Activated CD4-positive, alpha-beta T cell treated with anti-CD3 and anti-CD28 coated beads, Interleukin-2, amount 10 ng/mL, durations not matched to agents 7 days and 5 days (primary cell): ENCODE results near the gene LAMA5. TPM values are rescaled to one million over a fixed set of nuclear protein-coding genes. Genes with fewer than 3 reads are reported as not detected.
A peak's percentile ranks its signal among the peaks of the same experiment; 100 is the strongest.

ENCODE experiments used
- CTCF ChIA-PET: fragments of 350-600 bp; sonication (Branson Sonifier 250); formaldehyde crosslinking; loops from one replicate; lab custom pipeline; 2021; ENCODE audit warnings: antibody characterized with exemption; lab: Charles Lee
- POLR2A ChIA-PET: fragments of 350-600 bp; sonication (Branson Sonifier 250); formaldehyde crosslinking; loops from one replicate; lab custom pipeline; 2021; ENCODE audit warnings: antibody characterized with exemption; lab: Charles Lee
- DNase-seq: peaks from one replicate; pipeline ENCODE4 v3.0.0-alpha.2; 2020
- H3K27ac Mint-ChIP-seq: one replicate; pipeline ENCODE4 v1.8.0; 2021; ENCODE audit warnings: mild to moderate bottlenecking, moderate library complexity, mixed read lengths
- H3K27me3 Mint-ChIP-seq: one replicate; pipeline ENCODE4 v1.8.0; 2021; ENCODE audit warnings: mixed read lengths
- H3K36me3 Mint-ChIP-seq: one replicate; pipeline ENCODE4 v1.8.0; 2021; ENCODE audit warnings: low read depth, mixed read lengths
- H3K4me1 Mint-ChIP-seq: one replicate; pipeline ENCODE4 v1.8.0; 2021; ENCODE audit warnings: mixed read lengths
- H3K4me3 Mint-ChIP-seq: one replicate; pipeline ENCODE4 v1.8.0; 2021; ENCODE audit warnings: mild to moderate bottlenecking, moderate library complexity, mixed read lengths
- H3K9me3 Mint-ChIP-seq: one replicate; pipeline ENCODE4 v1.8.0; 2021; ENCODE audit warnings: mixed read lengths
- total RNA-seq, 2 experiments: library from RNA; stranded (reverse); gene quantifications; one replicate each; pipeline ENCODE4 v1.2.3, GENCODE V29; 2021

LAMA5 gene
- total RNA-seq, 2 experiments from 2014 or later = 0.64 to 0.67 TPM

DNA sequence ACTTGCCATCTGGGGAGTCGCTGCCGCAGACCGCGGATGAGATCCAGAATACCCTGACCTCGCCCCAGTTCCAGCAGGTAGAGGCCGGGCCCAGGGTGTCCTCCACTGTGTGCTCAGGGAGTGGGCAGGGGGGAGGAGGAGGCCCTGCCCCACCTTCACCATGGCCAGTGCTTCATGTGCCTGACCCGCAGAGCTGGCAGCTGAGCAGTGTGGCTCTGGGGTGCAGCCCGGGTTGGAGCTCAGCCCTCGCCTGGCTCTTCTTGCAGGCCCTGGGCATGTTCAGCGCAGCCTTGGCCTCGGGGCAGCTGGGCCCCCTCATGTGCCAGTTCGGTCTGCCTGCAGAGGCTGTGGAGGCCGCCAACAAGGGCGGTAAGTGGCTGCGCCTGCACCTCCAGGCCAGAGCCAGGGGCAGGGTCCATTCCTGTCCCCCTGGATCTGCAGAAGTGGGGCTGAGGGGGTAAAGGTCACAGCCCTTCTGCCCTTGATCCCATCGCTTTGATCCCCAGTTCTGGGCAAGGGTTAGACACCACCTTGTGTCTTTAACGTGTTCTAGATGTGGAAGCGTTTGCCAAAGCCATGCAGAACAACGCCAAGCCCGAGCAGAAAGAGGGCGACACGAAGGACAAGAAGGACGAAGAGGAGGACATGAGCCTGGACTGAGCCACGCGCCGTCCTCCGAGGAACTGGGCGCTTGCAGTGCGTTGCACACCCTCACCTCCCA, 58.9 kb downstream of the LAMA5 start:
- Mint-ChIP-seq H3K9me3 (no peaks in the 10 kb centered on the region), H3K27me3 (no peaks in the 10 kb centered on the region), H3K4me3 (no peak overlapping the region), H3K4me1 (peaks cover 17% of the 10 kb centered on the region), H3K27ac (no peak overlapping the region), H3K36me3 (peaks cover 26% of the 10 kb centered on the region)
- POLR2A ChIA-PET = no interaction called here
- CTCF ChIA-PET = no interaction called here
- no peak for DNase-seq

DNA sequence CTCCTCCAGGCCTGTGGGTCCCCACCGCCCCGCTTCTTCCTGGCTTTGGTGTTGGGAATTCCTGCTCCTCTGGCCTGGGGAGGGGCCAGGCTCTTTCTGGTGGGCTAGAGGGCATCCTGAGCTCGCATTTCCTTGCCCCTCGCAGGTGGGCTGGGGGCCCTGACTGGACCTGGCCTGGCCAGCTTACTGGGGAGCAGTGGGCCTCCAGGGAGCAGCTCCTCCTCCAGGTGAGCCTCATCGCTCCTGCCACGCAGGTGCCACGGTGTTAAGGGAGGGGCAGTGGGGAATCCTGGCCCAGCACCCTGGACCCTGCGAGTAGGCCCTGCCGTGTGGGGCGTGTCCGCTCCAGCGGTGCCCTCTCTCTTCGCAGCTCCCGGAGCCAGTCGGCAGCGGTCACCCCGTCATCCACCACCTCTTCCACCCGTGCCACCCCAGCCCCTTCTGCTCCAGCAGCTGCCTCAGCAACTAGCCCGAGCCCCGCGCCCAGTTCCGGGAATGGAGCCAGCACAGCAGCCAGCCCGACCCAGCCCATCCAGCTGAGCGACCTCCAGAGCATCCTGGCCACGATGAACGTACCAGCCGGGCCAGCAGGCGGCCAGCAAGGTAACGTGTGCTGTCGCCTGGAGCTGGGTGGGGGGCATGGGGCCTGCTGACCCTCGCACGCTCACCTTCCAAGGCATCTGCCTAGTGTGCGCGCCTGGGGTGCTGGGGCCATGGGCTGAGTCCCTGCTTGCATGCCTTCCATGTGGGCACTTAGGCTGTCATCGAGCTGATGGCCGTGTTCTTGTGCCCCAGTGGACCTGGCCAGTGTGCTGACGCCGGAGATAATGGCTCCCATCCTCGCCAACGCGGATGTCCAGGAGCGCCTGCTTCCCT, 59.6 kb downstream of the LAMA5 start:
- no peak for DNase-seq
- H3K36me3 Mint-ChIP-seq = peaks cover 26% of the 10 kb centered on the region
- H3K4me1 Mint-ChIP-seq = peaks cover 17% of the 10 kb centered on the region
- ChIA-PET POLR2A (no interaction called here), CTCF (no interaction called here)
- no peak overlapping the region for H3K4me3 Mint-ChIP-seq
- H3K27me3 Mint-ChIP-seq = no peaks in the 10 kb centered on the region
- H3K27ac Mint-ChIP-seq = no peak overlapping the region
- no peaks in the 10 kb centered on the region for H3K9me3 Mint-ChIP-seq

DNA sequence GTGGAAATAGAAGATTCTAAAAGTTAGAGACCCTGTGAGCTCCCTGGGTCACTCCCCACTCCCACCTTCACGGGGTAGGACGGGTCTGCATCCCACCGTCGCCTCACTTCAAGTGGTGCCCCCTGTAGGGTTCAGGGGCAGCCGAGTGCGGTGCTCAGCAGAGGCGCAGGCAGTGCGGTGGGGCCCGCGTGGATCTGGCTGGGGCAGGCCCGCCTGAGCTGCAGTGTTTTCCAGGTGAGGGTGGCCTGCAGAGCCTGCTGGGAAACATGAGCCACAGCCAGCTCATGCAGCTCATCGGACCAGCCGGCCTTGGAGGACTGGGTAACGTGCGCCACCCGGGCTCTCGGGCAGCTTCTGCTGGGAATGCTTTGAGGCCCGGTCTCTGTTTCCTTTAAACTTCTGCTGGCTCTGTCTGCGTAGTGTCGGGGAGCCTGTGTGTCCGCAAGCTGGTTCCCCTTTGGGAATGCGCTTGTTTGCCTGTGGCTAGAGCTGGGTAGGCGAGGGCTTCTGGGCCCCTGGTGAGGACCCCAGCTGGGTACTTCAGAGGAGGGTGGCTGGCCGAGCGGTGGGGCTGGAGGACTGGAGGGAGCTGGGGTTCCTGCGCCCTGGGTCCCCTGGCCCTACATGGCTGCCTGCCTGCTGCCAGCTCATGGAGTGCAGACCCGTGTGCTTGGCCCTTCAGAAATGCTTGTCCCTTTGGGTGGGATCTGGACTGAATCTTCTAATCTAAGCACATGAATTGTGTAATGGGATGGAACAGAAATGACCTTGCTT, 60.5 kb downstream of the LAMA5 start:
- POLR2A ChIA-PET = no interaction called here
- Mint-ChIP-seq H3K36me3 (peaks cover 26% of the 10 kb centered on the region), H3K4me1 (peaks cover 21% of the 10 kb centered on the region), H3K4me3 (no peak overlapping the region), H3K9me3 (no peaks in the 10 kb centered on the region), H3K27ac (no peak overlapping the region), H3K27me3 (no peaks in the 10 kb centered on the region)
- DNase-seq = no peak
- CTCF ChIA-PET = interaction anchor here (1.3 kb wide), 1 partner anchor 76 kb away, joined by 5 read pairs; no protein-coding TSS in a partner anchor

DNA sequence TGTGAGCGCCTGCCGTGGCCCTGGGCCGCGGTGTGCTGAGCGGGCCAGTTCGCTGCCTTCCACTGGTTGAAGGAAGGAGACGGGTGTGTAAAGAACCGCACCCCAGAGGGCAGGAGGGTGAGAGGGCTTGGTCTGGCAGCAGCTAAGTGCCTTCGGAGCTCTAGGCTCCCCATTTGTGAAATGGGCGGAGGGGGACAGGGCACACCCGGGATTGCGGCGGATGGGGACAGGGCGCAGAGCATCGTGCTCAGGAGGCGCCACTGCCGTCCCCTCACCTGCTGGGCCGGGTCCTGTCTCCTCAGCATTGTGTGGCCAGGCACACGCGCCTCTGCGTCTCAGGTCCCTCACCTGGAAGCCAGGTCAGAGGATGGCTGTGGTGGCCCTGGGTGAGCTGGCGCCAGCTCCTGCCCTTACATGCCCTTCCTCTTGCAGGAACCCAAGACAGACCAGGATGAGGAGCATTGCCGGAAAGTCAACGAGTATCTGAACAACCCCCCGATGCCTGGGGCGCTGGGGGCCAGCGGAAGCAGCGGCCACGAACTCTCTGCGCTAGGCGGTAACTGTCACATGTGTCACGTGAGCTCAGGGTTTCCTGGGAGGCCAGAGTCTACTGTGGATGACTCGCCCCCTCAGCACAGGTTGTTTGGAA, 61.2 kb downstream of the LAMA5 start:
- peaks cover 25% of the 10 kb centered on the region for H3K4me1 Mint-ChIP-seq
- no peak for DNase-seq
- peak overlapping the region; percentile 47 for H3K4me3 Mint-ChIP-seq
- no peaks in the 10 kb centered on the region for H3K9me3 Mint-ChIP-seq
- no peaks in the 10 kb centered on the region for H3K27me3 Mint-ChIP-seq
- ChIA-PET CTCF (interaction anchor here (0.7 to 1.3 kb wide), 2 partner anchors 77 to 163 kb away, joined by 3 to 5 read pairs; partner anchors contain the start of genes PSMA7 and SS18L1), POLR2A (no interaction called here)
- peaks cover 26% of the 10 kb centered on the region for H3K36me3 Mint-ChIP-seq
- no peak overlapping the region for H3K27ac Mint-ChIP-seq

DNA sequence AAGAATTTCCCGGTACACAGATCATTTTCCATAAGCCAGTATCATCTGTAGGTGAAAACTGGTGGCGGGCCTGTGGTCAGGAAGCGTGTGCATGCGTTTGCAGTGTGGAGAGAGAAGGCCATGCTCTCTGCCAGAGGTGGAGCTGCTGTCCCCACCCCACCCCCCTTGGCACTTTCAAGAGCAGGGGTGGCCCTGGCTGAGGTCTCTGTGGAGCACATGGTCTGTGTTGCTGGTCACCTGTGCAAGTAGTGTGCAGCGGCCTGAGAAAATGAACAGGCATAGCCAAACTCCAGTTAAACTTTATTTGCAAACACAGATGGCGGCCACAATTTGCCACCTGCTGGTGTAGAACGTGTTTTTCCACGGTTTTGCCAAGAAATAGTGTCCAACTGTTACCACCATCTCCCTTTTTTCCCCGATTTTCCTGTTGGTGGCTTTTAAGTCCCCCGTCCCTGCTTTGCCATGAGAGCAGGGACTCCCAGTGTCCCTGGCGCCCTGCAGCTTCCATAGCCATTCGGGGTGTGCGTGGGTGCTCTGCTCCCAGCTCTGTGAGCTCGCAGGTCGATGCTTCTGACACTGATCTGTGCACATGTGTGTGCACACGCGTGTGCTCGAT, 61.9 kb downstream of the LAMA5 start:
- H3K27ac Mint-ChIP-seq = peak overlapping the region; percentile 46

DNA sequence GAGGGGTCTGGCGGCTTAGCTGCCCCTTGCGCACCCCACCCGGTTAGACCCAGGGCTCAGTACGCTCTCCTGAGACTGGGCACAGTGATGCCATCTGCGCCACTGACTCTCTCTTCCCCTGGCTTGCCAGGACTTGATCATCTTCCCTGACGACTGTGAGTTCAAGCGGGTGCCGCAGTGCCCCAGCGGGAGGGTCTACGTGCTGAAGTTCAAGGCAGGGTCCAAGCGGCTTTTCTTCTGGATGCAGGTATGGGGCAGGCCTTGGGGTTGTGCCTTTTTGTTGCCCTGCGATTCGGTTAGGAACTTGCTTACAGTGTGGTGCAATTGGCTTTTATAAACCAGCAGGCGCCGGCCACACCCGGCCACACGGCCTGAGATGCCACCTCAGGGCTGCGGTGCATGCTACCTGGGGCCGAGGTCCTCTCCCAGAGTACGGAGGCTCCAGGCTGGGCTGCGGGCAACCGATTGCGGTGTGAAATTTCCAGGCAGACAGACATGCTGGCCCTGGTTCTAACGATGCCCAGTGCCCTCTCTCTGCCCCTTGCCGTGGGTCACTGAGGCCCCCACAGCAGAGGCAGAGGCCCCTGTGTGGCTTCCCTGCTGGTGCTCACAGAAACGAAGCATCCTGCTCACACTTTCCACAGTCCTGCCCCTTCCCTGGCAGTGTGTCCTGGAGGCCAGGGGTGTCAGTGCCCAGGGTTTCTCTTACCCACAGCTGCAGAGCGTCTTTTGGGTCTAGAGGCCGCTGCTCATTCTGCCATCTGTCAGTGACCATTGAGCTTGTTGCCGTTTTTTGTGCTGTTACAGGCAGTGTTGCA, 62.6 kb downstream of the LAMA5 start:
- Mint-ChIP-seq H3K27me3 (no peaks in the 10 kb centered on the region), H3K4me1 (peaks cover 25% of the 10 kb centered on the region), H3K9me3 (no peaks in the 10 kb centered on the region), H3K27ac (peak overlapping the region; percentile 89), H3K4me3 (peak overlapping the region; percentile 88), H3K36me3 (peaks cover 26% of the 10 kb centered on the region)
- CTCF ChIA-PET = interaction anchor here (0.8 to 1.5 kb wide), 2 partner anchors 78 to 82 kb away, joined by 3 to 7 read pairs; partner anchors contain the start of gene RPS21
- DNase-seq = no peak
- POLR2A ChIA-PET = no interaction called here

More for the DNA sequence above, 61.9 kb downstream of the LAMA5 start:
- CTCF ChIA-PET = interaction anchor here (0.7 to 0.8 kb wide), 2 partner anchors 82 to 162 kb away, joined by 3 read pairs; partner anchors contain the start of genes PSMA7, RPS21 and SS18L1
- no peaks in the 10 kb centered on the region for H3K9me3 Mint-ChIP-seq
- no peaks in the 10 kb centered on the region for H3K27me3 Mint-ChIP-seq
- no peak for DNase-seq
- POLR2A ChIA-PET = no interaction called here
- peaks cover 26% of the 10 kb centered on the region for H3K36me3 Mint-ChIP-seq
- H3K4me3 Mint-ChIP-seq = peak overlapping the region; percentile 88
- H3K4me1 Mint-ChIP-seq = peaks cover 25% of the 10 kb centered on the region

DNA sequence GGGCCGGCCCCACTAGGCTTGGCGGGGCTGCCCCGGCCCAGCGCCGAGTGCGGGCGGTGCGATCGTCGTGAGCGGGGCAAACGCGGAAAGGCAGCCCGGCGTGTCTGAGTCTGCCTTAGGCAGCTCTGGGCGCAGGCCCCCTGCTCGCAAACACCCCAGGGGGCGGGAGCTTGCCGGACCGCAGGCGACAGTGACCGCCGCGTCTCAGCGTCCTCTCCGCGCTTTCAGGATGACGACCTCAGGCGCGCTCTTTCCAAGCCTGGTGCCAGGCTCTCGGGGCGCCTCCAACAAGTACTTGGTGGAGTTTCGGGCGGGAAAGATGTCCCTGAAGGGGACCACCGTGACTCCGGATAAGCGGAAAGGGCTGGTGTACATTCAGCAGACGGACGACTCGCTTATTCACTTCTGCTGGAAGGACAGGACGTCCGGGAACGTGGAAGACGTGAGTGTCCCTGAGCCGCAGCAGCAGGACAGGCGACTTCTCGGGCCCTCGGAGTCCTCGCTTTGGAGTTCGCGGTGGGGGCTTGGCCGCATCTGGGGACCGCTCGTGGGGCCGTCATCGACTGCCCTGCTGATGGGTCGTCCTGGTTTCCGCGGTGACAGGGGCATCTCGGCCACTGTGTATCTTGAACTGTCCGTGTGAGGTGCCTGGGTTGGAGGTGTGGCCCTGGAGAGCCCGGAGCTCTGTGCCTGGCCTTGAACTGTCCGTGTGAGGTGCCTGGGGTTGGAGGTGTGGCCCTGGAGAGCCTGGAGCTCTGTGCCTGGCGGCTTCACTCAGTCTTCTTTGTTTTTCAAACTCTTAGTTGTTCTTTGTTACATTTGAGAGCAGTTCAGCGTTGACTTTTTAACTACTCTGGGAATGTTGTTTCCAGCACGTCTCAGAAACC, 63.5 kb downstream of the LAMA5 start:
- POLR2A ChIA-PET = no interaction called here
- H3K4me1 Mint-ChIP-seq = peaks cover 25% of the 10 kb centered on the region

DNA sequence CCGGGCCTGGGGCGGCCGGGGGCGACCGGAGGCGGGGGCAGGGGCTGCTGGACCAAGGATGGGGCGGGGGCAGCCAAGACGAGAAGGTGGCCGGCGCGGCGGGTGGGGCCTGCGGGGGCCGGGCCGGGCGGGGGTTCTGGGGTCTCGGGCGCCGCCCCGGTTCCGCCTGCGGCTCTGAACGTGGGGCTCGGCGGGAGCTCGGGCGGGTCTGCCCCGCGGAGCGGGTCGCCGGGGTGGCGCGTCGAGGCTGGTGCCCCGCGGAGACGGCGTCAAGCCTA, 64.1 kb downstream of the LAMA5 start:
- peaks cover 22% of the 10 kb centered on the region for H3K36me3 Mint-ChIP-seq
- H3K4me3 Mint-ChIP-seq = peak overlapping the region; percentile 91
- DNase-seq = no peak
- H3K27me3 Mint-ChIP-seq = no peaks in the 10 kb centered on the region
- H3K4me1 Mint-ChIP-seq = peaks cover 25% of the 10 kb centered on the region
- CTCF ChIA-PET = interaction anchor here (1.1 to 1.5 kb wide), 3 partner anchors 18 to 83 kb away, joined by 5 to 7 read pairs (median 6); no protein-coding TSS in a partner anchor
- H3K27ac Mint-ChIP-seq = peak overlapping the region; percentile 99
- H3K9me3 Mint-ChIP-seq = no peaks in the 10 kb centered on the region
- POLR2A ChIA-PET = no interaction called here

More for the DNA sequence above, 63.5 kb downstream of the LAMA5 start:
- no peaks in the 10 kb centered on the region for H3K9me3 Mint-ChIP-seq
- CTCF ChIA-PET = interaction anchor here (1.5 kb wide), 1 partner anchor 79 kb away, joined by 7 read pairs; no protein-coding TSS in a partner anchor
- peak; percentile 15 for DNase-seq
- H3K27me3 Mint-ChIP-seq = no peaks in the 10 kb centered on the region
- H3K4me3 Mint-ChIP-seq = peak overlapping the region; percentile 88
- peaks cover 22% of the 10 kb centered on the region for H3K36me3 Mint-ChIP-seq
- H3K27ac Mint-ChIP-seq = peak overlapping the region; percentile 89

DNA sequence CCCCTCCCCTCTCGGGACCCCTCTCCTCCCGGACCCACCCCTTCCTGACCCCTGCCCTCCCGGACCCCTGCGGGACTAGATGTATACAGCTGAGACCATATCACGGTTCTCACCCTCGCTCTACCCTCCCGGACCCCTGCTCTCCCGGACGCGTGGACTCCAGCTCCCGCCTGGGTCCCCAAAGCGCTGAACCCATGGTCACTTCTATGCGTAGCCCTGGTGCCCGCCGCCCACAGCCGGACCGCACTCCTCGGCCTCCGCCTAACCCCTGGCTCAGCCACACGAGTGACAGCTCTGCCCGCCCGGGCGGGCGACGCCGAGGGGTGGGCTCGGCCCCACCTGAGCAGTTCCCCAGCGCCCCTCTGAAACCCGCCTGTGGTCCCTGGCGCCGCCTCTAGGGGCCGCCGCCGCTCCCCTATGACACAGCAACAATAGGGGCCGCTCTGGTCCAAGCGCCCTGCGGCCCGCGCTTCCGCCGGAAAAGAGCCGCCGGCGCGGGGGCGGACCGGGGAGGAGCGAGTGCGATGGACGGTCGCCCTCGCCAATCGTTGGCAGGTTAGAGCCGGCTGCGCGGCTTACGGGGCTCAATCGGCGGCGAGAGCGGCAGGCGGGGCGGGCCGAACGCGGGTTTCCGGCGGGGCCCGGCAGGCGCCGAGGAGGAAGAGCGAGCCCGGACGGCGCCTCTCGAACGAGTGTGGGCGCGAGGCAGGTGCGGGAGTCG, 64.6 kb downstream of the LAMA5 start, which contains the start of gene ADRM1:
Gene ADRM1 (plus strand): TSS at position 657 of the 721 bp plus-strand sequence. CDS start 572 bp downstream, outside the sequence.
- ChIA-PET CTCF (interaction anchor here (0.7 to 1.5 kb wide), 8 partner anchors 9 to 85 kb away, joined by 3 to 7 read pairs (median 4); partner anchors contain the start of gene RPS21), POLR2A (no interaction called here)
- Mint-ChIP-seq H3K4me3 (peak within 1 kb of the TSS; percentile 91), H3K4me1 (peaks cover 25% of the 10 kb centered on the region), H3K27ac (peak within 1 kb of the TSS; percentile 99), H3K9me3 (no peaks in the 10 kb centered on the region), H3K36me3 (peaks cover 20% of the 10 kb centered on the region), H3K27me3 (no peaks in the 10 kb centered on the region)
- peak; percentile 94 for DNase-seq
